HG03521 (cell line): ENCODE measurements around the gene BCL7A.

ENCODE experiments used
- ATAC-seq: cut with Tn5 transposase; IDR thresholded peaks from one replicate; pipeline ENCODE4 v1.9.1; 2021; ENCODE audit warnings: mild to moderate bottlenecking, moderate library complexity; ENCODE audit not compliant: unreplicated experiment

BCL7A gene

GRCh38 chr12:121996945-121997612 lies 24.6 kb upstream of the BCL7A start:
- no peak for ATAC-seq

- ATAC-seq = no peak
Observed at GRCh38 chr12:122001466-122002209, 20.0 kb upstream of the BCL7A start.

- ATAC-seq = no peak
Observed at GRCh38 chr12:122003651-122004611, 17.8 kb upstream of the BCL7A start.

GRCh38 chr12:122004633-122005071 lies 17.0 kb upstream of the BCL7A start:
- no peak for ATAC-seq

GRCh38 chr12:122005252-122005776 lies 16.4 kb upstream of the BCL7A start:
- ATAC-seq = no peak

GRCh38 chr12:122006186-122006926 lies 15.3 kb upstream of the BCL7A start:
- no peak for ATAC-seq

- ATAC-seq = no peak
Observed at GRCh38 chr12:122009741-122010140, 11.9 kb upstream of the BCL7A start.

GRCh38 chr12:122012184-122012583 lies 9.5 kb upstream of the BCL7A start:
- ATAC-seq = no peak

GRCh38 chr12:122013136-122013535 lies 8.5 kb upstream of the BCL7A start:
- no peak for ATAC-seq

GRCh38 chr12:122013791-122014590 lies 7.7 kb upstream of the BCL7A start:
- no peak for ATAC-seq

- no peak for ATAC-seq
Observed at GRCh38 chr12:122014781-122015180, 6.9 kb upstream of the BCL7A start.

- no peak for ATAC-seq
Observed at GRCh38 chr12:122018457-122018856, 3.2 kb upstream of the BCL7A start.

GRCh38 chr12:122018937-122019336 lies 2.7 kb upstream of the BCL7A start:
- ATAC-seq = no peak

- ATAC-seq = no peak
Observed at GRCh38 chr12:122020795-122021192, 890 bp upstream of the BCL7A start.

GRCh38 chr12:122021193-122021821 lies 377 bp upstream of the BCL7A start:
- no peak for ATAC-seq

GRCh38 chr12:122022393-122023338 lies 982 bp downstream of the BCL7A start:
- no peak for ATAC-seq

GRCh38 chr12:122023339-122024131 lies 1.9 kb downstream of the BCL7A start:
- ATAC-seq = no peak
